Psoas muscle (tissue), 8 donors: ENCODE measurements around the gene AFF3. TPM values are rescaled to one million over a fixed set of nuclear protein-coding genes. Genes with fewer than 3 reads are reported as not detected.

Experiments used
- ATAC-seq, 4 donors: fragments of 200-7000 bp; cut with Tn5 transposase; one replicate each; pipeline ENCODE4 v1.9.1; 2020; ENCODE audit warnings: moderate library complexity in 3 of 4, mild to moderate bottlenecking in 2 of 4
- DNase-seq, 2 donors: peaks; one replicate each; pipeline ENCODE4 v3.0.0-alpha.2; 2020
- H3K27ac ChIP-seq: fragments of 200-600 bp; one replicate; pipeline ENCODE4 v1.8.0; 2022
- H3K27me3 ChIP-seq, 3 donors: fragments of 200-600 bp in 1 of 3; one replicate each; pipeline versions ENCODE4 v1.6.1 to v1.8.0; 2013 to 2022; ENCODE audit warnings: low read length in 2 of 3, mild to moderate bottlenecking in 2 of 3, moderate library complexity in 1 of 3; ENCODE audit not compliant: insufficient read depth in 3 of 3
- H3K36me3 ChIP-seq, 2 donors: fragments of 200-600 bp in 1 of 2; one replicate each; pipeline versions ENCODE4 v1.6.1 to v1.8.0; 2013 to 2022; ENCODE audit warnings: low read depth in 1 of 2, mild to moderate bottlenecking in 1 of 2, moderate library complexity in 1 of 2; ENCODE audit not compliant: insufficient read depth in 1 of 2
- H3K4me1 ChIP-seq: fragments of 200-600 bp; one replicate; pipeline ENCODE4 v1.8.0; 2022
- H3K4me3 ChIP-seq: fragments of 200-600 bp; one replicate; pipeline ENCODE4 v1.8.0; 2022; ENCODE audit warnings: mild to moderate bottlenecking
- H3K9me3 ChIP-seq: fragments of 200-600 bp; one replicate; pipeline ENCODE4 v1.8.0; 2022
- WGBS, 3 donors: extraction: QIAGEN DNeasy Blood & Tissue Kit; methylation state at CpG; one replicate each; pipeline versions ENCODE4 v1.1.6 to v1.1.7; 2013; 5-methylcytosine and 5-hydroxymethylcytosine counted together
- intact Hi-C, 2 donors: fragments of 100-400 bp; cut with DNase I; formaldehyde crosslinking; loops; one replicate each; pipeline versions ENCODE4 v1.11.0 to v1.14.2; 2022
- polyA plus RNA-seq, 3 donors: library from polyadenylated mRNA; stranded (reverse); fragments of 200-250 nt; gene quantifications; one replicate each; pipeline ENCODE4 v1.2.3, GENCODE V29; 2013
- total RNA-seq, 4 donors: library from RNA; stranded (reverse); fragmentation: NEBNext Ultra II Directional in 2 of 4; extraction: Animal tissue kit (Norgen Biotek cat#: 25700) in 2 of 4; gene quantifications; one replicate each; pipeline versions ENCODE4 v1.2.1 to v1.2.4, GENCODE V29; 2021 to 2023
- TF ChIP-seq, protein P1 (sequence below): fragments of 200-600 bp; IDR thresholded peaks from one replicate; pipeline ENCODE4 v1.8.0; 2022; ENCODE audit warnings: antibody characterized with exemption
- donor health status: healthy with polysubstance abuse.
- donor health status: DM: no; HTN: no; CAD: no; lungs with moderate emphysema.
- donor health status: Bipolar disorder and iron deficiency.
- donor health status: healthy.
- donor health status: DM: yes; HTN: yes; CAD: no.
- donor health status: DM: no; HTN: no; CAD: no.
- donor health status: DM: no; HTN: no; CAD: no.
- donor health status: DM: yes; HTN: yes; CAD: no.

Gene AFF3
- total and polyA plus RNA-seq, 7 donors: 0.08 to 2.9 (median 0.44) TPM

DNA sequence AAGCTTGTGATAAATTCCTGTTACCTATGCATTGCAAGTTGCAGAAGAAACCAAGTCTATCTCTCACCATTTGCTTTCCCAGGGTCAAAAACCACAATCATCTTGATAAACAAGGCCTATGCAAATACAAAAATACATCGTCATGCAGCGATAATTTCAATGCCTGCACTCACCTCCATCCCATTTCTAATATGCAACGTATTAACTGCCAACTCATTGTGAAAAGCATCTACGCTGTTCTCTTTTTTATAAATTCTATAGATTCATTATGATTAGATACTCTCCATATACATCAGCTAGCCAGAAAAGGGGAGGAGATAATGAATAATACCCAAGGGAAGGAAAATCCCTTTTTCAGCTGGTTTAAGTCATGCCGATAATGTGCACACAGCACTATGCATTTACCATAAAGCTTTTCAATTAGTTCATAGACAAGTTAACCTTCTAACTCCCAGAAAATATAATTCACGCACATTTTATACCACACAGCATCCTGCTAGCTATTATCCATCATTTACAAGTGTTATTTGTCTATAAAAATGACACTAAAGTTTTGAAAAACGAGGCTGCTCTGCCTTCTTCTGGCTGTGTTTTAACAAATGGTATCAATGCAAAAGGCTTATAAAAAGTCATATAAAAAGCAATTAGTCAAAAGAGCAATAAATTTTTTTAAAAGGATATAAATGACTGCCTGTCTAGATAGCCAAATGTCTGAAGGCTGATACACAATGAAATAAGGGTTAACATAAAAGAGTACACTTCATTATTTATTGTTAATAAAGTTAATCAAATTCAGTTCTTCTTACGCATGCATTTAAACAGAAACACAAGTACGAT, 77.6 kb downstream of the AFF3 start:
- H3K36me3 ChIP-seq: no peaks in the 10 kb centered on the region
- WGBS, 3 donors: 82 to 85% (median 83%) methylated on average over 9 of the region's 9 CpGs
- H3K27ac ChIP-seq: no peak overlapping the region
- H3K9me3 ChIP-seq: no peaks in the 10 kb centered on the region
- intact Hi-C loops: no loop called here
- no peaks in the 10 kb centered on the region for H3K4me1 ChIP-seq
- DNase-seq (no peak), ATAC-seq (no peak)
- H3K4me3 ChIP-seq: no peak overlapping the region
- no peaks in the 10 kb centered on the region for H3K27me3 ChIP-seq
- TF ChIP-seq, protein P1, sequence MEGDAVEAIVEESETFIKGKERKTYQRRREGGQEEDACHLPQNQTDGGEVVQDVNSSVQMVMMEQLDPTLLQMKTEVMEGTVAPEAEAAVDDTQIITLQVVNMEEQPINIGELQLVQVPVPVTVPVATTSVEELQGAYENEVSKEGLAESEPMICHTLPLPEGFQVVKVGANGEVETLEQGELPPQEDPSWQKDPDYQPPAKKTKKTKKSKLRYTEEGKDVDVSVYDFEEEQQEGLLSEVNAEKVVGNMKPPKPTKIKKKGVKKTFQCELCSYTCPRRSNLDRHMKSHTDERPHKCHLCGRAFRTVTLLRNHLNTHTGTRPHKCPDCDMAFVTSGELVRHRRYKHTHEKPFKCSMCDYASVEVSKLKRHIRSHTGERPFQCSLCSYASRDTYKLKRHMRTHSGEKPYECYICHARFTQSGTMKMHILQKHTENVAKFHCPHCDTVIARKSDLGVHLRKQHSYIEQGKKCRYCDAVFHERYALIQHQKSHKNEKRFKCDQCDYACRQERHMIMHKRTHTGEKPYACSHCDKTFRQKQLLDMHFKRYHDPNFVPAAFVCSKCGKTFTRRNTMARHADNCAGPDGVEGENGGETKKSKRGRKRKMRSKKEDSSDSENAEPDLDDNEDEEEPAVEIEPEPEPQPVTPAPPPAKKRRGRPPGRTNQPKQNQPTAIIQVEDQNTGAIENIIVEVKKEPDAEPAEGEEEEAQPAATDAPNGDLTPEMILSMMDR: no peak

DNA sequence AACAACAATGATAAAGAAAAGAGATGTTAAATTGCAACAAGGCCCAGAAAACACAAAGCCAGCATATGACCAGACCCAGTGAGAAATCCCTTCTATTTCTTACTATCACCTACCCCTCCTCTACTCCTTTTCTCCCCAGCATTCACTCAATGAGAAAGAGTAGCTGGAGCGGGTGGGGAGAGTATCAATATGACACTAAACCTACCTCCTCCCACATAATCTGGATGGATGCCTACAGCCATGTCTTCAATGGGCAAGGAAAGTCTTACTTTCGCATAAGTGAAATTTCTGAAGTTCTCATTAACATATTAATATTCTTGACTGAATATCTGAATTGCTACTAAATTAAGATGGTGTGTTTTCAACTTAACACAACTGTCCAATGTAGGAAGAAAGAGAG, 78.2 kb downstream of the AFF3 start:
- TF ChIP-seq, protein P1: no peak
- WGBS, 3 donors: 91 to 94% (median 93%) methylated on average over 2 of the region's 2 CpGs

DNA sequence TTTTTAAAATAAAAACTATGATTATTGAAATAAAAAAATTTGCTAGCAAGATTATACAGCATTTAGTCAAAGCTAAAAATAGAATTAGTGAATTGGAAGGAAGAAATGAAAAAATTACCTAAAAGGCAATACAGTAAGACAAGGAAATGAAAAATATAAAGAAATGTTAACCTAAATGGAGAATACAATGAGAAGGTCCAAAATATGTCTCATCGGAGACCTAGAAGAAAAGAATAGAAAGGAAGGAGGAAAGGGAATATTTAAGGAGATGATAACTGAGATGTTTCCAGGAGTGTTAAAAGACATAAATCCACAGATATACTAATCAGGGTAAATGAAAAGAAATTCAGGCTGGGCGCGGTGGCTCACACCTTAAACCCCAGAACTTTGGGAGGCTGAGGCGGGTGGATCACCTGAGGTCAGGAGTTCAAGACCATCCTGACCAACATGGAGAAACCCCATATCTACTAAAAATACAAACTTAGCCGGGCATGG, 78.9 kb downstream of the AFF3 start:
- TF ChIP-seq, protein P1: no peak
- H3K27ac ChIP-seq: no peak overlapping the region
- no peak overlapping the region for H3K4me3 ChIP-seq
- H3K36me3 ChIP-seq: no peaks in the 10 kb centered on the region
- H3K9me3 ChIP-seq: no peaks in the 10 kb centered on the region
- 83 to 99% (median 99%) methylated on average over 5 of the region's 5 CpGs for WGBS, 3 donors
- intact Hi-C loops: no loop called here
- DNase-seq (no peak), ATAC-seq (no peak)
- H3K4me1 ChIP-seq: no peaks in the 10 kb centered on the region
- no peaks in the 10 kb centered on the region for H3K27me3 ChIP-seq

More for the DNA sequence above, 78.2 kb downstream of the AFF3 start:
- H3K27me3 ChIP-seq: no peaks in the 10 kb centered on the region
- H3K4me3 ChIP-seq: no peak overlapping the region
- intact Hi-C loops: no loop called here
- ATAC-seq (no peak), DNase-seq (no peak)
- H3K27ac ChIP-seq: no peak overlapping the region
- no peaks in the 10 kb centered on the region for H3K4me1 ChIP-seq
- H3K9me3 ChIP-seq: no peaks in the 10 kb centered on the region
- H3K36me3 ChIP-seq: no peaks in the 10 kb centered on the region

DNA sequence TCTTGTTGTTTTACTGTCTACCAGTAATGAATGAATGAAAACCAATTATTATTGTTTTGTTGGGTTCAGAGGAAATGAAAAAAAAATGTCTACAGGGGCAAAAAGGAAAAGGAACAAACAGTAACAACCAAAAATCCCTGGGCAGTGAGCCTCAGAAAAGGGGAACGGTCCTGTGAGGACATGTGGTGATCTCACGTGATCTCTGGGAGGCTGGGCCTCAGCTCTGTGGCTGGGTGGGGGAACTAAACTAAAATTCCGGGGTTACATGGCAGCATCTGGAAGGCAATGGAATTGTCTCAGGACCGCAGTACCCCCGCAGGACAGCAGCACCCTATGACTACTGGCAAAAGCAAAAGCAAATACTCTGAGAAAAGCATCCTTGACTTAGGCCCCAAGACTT, 80.1 kb downstream of the AFF3 start:
- DNase-seq: no peak
- intact Hi-C loops: no loop called here
- Histone ChIP-seq H3K27me3 (no peaks in the 10 kb centered on the region), H3K36me3 (no peaks in the 10 kb centered on the region), H3K4me3 (no peak overlapping the region), H3K27ac (no peak overlapping the region), H3K4me1 (no peaks in the 10 kb centered on the region), H3K9me3 (no peaks in the 10 kb centered on the region)
- 89 to 96% (median 96%) methylated on average over 5 of the region's 5 CpGs for WGBS, 3 donors
- TF ChIP-seq, protein P1: no peak
- no peak for ATAC-seq
